SU-DHL-6 (cell line): ENCODE results near the gene KIAA1586.

Source experiments
- EZH2phosphoT487 ChIP-seq: fragments of 200-600 bp; sonication (generic), shearing (Covaris generic); conservative IDR thresholded peaks from 2 replicates; pipeline ENCODE4 v1.6.1; 2018; ENCODE audit warnings: mild to moderate bottlenecking, antibody characterized with exemption, low read length, moderate library complexity, mixed read lengths
- TF ChIP-seq, protein P1 (sequence below): fragments of 200-600 bp; sonication (generic); IDR thresholded peaks from one replicate; pipeline ENCODE4 v1.5.1; 2017; ENCODE audit warnings: antibody characterized with exemption, mild to moderate bottlenecking, low read length, moderate library complexity; ENCODE audit not compliant: insufficient read depth, poor library complexity, severe bottlenecking

DNA sequence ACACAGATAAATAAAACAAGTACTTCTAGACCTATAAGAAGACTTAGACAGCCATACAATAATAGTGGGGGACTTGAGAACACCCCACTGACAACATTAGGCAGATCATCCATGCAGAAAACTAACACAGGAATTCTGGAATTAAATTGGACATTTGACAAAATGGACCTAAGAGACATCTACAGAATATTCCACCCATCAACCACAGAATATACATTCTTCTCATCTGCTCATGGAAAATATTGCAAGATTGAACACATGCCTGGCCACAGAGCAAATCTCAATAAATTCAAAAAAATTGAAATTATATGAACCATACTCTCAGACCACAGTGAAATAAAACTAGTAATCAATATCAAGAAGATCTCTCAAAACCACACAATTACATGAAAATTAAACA is 44.3 kb upstream of the KIAA1586 start:
- TF ChIP-seq EZH2phosphoT487: no peak
- TF ChIP-seq, protein P1, sequence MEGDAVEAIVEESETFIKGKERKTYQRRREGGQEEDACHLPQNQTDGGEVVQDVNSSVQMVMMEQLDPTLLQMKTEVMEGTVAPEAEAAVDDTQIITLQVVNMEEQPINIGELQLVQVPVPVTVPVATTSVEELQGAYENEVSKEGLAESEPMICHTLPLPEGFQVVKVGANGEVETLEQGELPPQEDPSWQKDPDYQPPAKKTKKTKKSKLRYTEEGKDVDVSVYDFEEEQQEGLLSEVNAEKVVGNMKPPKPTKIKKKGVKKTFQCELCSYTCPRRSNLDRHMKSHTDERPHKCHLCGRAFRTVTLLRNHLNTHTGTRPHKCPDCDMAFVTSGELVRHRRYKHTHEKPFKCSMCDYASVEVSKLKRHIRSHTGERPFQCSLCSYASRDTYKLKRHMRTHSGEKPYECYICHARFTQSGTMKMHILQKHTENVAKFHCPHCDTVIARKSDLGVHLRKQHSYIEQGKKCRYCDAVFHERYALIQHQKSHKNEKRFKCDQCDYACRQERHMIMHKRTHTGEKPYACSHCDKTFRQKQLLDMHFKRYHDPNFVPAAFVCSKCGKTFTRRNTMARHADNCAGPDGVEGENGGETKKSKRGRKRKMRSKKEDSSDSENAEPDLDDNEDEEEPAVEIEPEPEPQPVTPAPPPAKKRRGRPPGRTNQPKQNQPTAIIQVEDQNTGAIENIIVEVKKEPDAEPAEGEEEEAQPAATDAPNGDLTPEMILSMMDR: no peak
